K562 (cell line): ENCODE data around the gene PPP6R1. TPM values are rescaled to one million over a fixed set of nuclear protein-coding genes. Genes with fewer than 3 reads are reported as not detected.

ENCODE experiments used
- ATAC-seq: fragments of 200-7000 bp; cut with Tn5 transposase; 3 replicates; pipeline ENCODE4 v1.9.1; 2020; ENCODE audit warnings: moderate library complexity
- BruUV-seq: library from RNA; stranded (reverse); fragments of 400-500 nt; replicated peaks from 2 replicates; lab custom pipeline; 2021; lab: Mats Ljungman, UMichigan
- CTCF ChIA-PET: fragments of 300-600 bp; formaldehyde crosslinking; extraction: SDS; loops from one replicate; lab custom pipeline; 2021; ENCODE audit warnings: low intra/inter-chr PET ratio; lab: Yijun Ruan, JAX
- POLR2A ChIA-PET: fragments of 300-600, 350-650 bp; sonication (Branson Sonifier 250); formaldehyde crosslinking; extraction: SDS; loops from one replicate; lab custom pipeline; 2021; ENCODE audit warnings: antibody characterized with exemption, inconsistent platforms; lab: Yijun Ruan, JAX
- DNase-seq, 4 experiments: peaks; one replicate each; pipeline versions ENCODE4 v3.0.0 to v3.0.0-alpha.2; 2011 to 2018; ENCODE audit warnings: low spot score in 3 of 4, mixed read lengths in 3 of 4; ENCODE audit errors: extremely low read depth in 1 of 4
- FAIRE-seq: peaks from 2 replicates; lab custom pipeline; 2011; peaks lifted over from hg19 to GRCh38; lab: Jason Lieb, UNC
- H2AFZ ChIP-seq: 2 replicates; pipeline ENCODE4 v1.6.0; 2011; ENCODE audit warnings: low read depth, low read length, control low read depth, inconsistent platforms
- H3K27ac ChIP-seq: fragments of 200-600 bp; 3 replicates; pipeline ENCODE4 v1.8.0; 2011; ENCODE audit warnings: low read depth, mild to moderate bottlenecking, control low read depth, inconsistent platforms, low read length, moderate library complexity, mixed read lengths; ENCODE audit errors: extremely low read depth
- H3K27me3 ChIP-seq, 2 experiments: fragments of 300-600 bp in 1 of 2; 2 replicates in 1 of 2; 3 replicates in 1 of 2; pipeline versions ENCODE4 v1.6.0 to v1.8.0; 2011; ENCODE audit warnings: inconsistent platforms in 2 of 2, low read length in 2 of 2, mild to moderate bottlenecking in 1 of 2, mixed read lengths in 1 of 2, moderate library complexity in 1 of 2; ENCODE audit not compliant: control insufficient read depth in 2 of 2, insufficient read depth in 2 of 2
- H3K36me3 ChIP-seq: fragments of 300-600 bp; 3 replicates; pipeline ENCODE4 v1.8.0; 2011; ENCODE audit warnings: mild to moderate bottlenecking, low read length, inconsistent platforms; ENCODE audit not compliant: control insufficient read depth, insufficient read depth
- H3K4me1 ChIP-seq, 2 experiments: fragments of 200-600 bp in 1 of 2; replicated peaks in 1 of 2; 2 replicates in 1 of 2; 3 replicates in 1 of 2; pipeline versions ENCODE4 v1.5.1 to v1.8.0; 2011; ENCODE audit warnings: inconsistent platforms in 2 of 2, low read length in 2 of 2, mild to moderate bottlenecking in 1 of 2, mixed read lengths in 1 of 2, moderate library complexity in 1 of 2; ENCODE audit not compliant: control insufficient read depth in 2 of 2, insufficient read depth in 2 of 2
- H3K4me2 ChIP-seq: 2 replicates; pipeline ENCODE4 v1.6.1; 2011; ENCODE audit warnings: low read length, control low read depth, inconsistent platforms, mixed read lengths; ENCODE audit not compliant: insufficient read depth
- H3K4me3 ChIP-seq: fragments of 200-600 bp; sonication (generic), shearing (Covaris generic); 2 replicates; pipeline ENCODE4 v1.5.1; 2016; ENCODE audit warnings: control low read depth, inconsistent platforms
- H3K79me2 ChIP-seq: fragments of 200-600 bp; 3 replicates; pipeline ENCODE4 v1.8.0; 2011; ENCODE audit warnings: low read length, inconsistent platforms; ENCODE audit not compliant: control insufficient read depth, insufficient read depth
- H3K9ac ChIP-seq, 2 experiments: 2 replicates each; pipeline versions ENCODE4 v1.6.0 to v1.6.1; 2011; ENCODE audit warnings: low read depth in 2 of 2, low read length in 2 of 2, control low read depth in 1 of 2, inconsistent platforms in 1 of 2, mild to moderate bottlenecking in 1 of 2, mixed read lengths in 1 of 2; ENCODE audit not compliant: insufficient read depth in 1 of 2
- H3K9me1 ChIP-seq: one replicate; pipeline ENCODE4 v1.6.0; 2011; ENCODE audit warnings: inconsistent platforms, mild to moderate bottlenecking, low read length, moderate library complexity; ENCODE audit not compliant: control insufficient read depth, insufficient read depth
- H3K9me3 ChIP-seq: replicated peaks from 2 replicates; pipeline ENCODE4 v1.5.1; 2011; ENCODE audit warnings: low read depth, low read length, inconsistent platforms; ENCODE audit not compliant: control insufficient read depth, insufficient read depth
- H4K20me1 ChIP-seq: replicated peaks from 2 replicates; pipeline ENCODE4 v1.6.1; 2011; ENCODE audit warnings: low read length, inconsistent platforms, mixed read lengths; ENCODE audit not compliant: control insufficient read depth, insufficient read depth
- CBX3 ChIP-seq, 2 experiments: IDR thresholded peaks; 1 replicate in 1 of 2; 2 replicates in 1 of 2; pipeline ENCODE4 v1.6.1; 2012; ENCODE audit warnings: inconsistent platforms in 2 of 2, low read length in 2 of 2, borderline replicate concordance in 1 of 2, control low read depth in 1 of 2
- DACH1 ChIP-seq: fragments of 450-650 bp; IDR thresholded peaks from 2 replicates; pipeline ENCODE4 v1.6.1; 2018; ENCODE audit not compliant: partially characterized antibody
- EGR1 ChIP-seq: fragments of 450-650 bp; conservative IDR thresholded peaks from 2 replicates; pipeline ENCODE4 v1.6.1; 2017; ENCODE audit warnings: mild to moderate bottlenecking
- FOXP1 ChIP-seq: sonication (generic); formaldehyde crosslinking; IDR thresholded peaks from 2 replicates; pipeline ENCODE4 v1.8.0; 2022; ENCODE audit warnings: mild to moderate bottlenecking, missing genetic modification reagents
- KAT2B ChIP-seq: IDR thresholded peaks from one replicate; pipeline ENCODE4 v1.6.1; 2012; ENCODE audit warnings: low read depth, mild to moderate bottlenecking, control low read depth, inconsistent platforms, low read length, moderate library complexity
- NCOA4 ChIP-seq: fragments of 450-650 bp; IDR thresholded peaks from 2 replicates; pipeline ENCODE4 v1.6.1; 2018; ENCODE audit warnings: mild to moderate bottlenecking; ENCODE audit not compliant: partially characterized antibody
- OTX1 ChIP-seq: fragments of 450-650 bp; formaldehyde crosslinking; IDR thresholded peaks from 2 replicates; pipeline ENCODE4 v1.4.0; 2022; ENCODE audit warnings: mild to moderate bottlenecking
- RBM25 ChIP-seq: fragments of 200-400 bp; formaldehyde crosslinking; IDR thresholded peaks from 2 replicates; pipeline ENCODE4 v1.6.1; 2018; ENCODE audit warnings: low read length, low read depth, moderate library complexity; ENCODE audit not compliant: severe bottlenecking
- TAF7 ChIP-seq: fragments of 450-650 bp; IDR thresholded peaks from 2 replicates; pipeline ENCODE4 v1.6.1; 2016; ENCODE audit warnings: missing genetic modification characterization, missing compliant biosample characterization
- ZNF146 ChIP-seq: IDR thresholded peaks from one replicate; pipeline ENCODE4 v1.6.1; 2018; ENCODE audit warnings: missing compliant biosample characterization; ENCODE audit not compliant: unreplicated experiment
- ZNF436 ChIP-seq: fragments of 250-450, 450-650 bp; sonication (Bioruptor Pico); formaldehyde crosslinking; IDR thresholded peaks from 2 replicates; pipeline ENCODE4 v1.7.0; 2020; ENCODE audit warnings: mild to moderate bottlenecking
- ZNF764 ChIP-seq: fragments of 250-450 bp; sonication (Bioruptor Pico); IDR thresholded peaks from 2 replicates; pipeline ENCODE4 v1.4.0; 2020; ENCODE audit warnings: low read depth, mild to moderate bottlenecking, moderate library complexity
- WGBS: fragments of 100-300 bp; shearing (Covaris generic); methylation state at CpG from one replicate; pipeline ENCODE4 v1.1.6; 2016; ENCODE audit warnings: low coverage, mixed read lengths; ENCODE audit not compliant: insufficient coverage; ENCODE audit errors: missing lambda C conversion rate; 5-methylcytosine and 5-hydroxymethylcytosine counted together
- in situ Hi-C: fragments of 300-500 bp; cut with MboI; formaldehyde crosslinking; loops from 4 replicates; pipeline ENCODE4 v1.15.0; 2018; ENCODE audit warnings: inconsistent platforms, mixed read lengths
- intact Hi-C: fragments of 100-400 bp; cut with micrococcal nuclease; formaldehyde crosslinking; loops from 2 replicates; pipeline ENCODE4 v1.14.2; 2022
- polyA plus RNA-seq, 8 experiments: library from polyadenylated mRNA; depleted of rRNA in 4 of 8; stranded (reverse) in 5 of 8; unstranded in 3 of 8; fragments of >200 nt; fragmentation: Nextera tagmentation in 2 of 8; fragmentation: Illumina TruSeq in 1 of 8; extraction: Ambion mirVana in 2 of 8; extraction: Trizol in 1 of 8; gene quantifications; 2 replicates each; pipeline versions ENCODE4 v1.2.1 to v1.2.3, GENCODE V29; 2011 to 2014; ENCODE audit warnings: inconsistent platforms in 1 of 8, missing spikeins in 1 of 8
- total RNA-seq, 7 experiments: library from RNA; depleted of rRNA in 6 of 7; stranded (reverse); fragments of >200 nt in 6 of 7; fragmentation: Illumina TruSeq in 2 of 7; extraction: Trizol in 2 of 7; gene quantifications; 2 replicates each; pipeline versions ENCODE4 v1.2.1 to v1.2.3, GENCODE V29; 2011 to 2021; ENCODE audit warnings: low replicate concordance in 1 of 7
- TF ChIP-seq, protein P1 (sequence below): fragments of 250-450 bp; sonication (Bioruptor Pico); IDR thresholded peaks from 2 replicates; pipeline ENCODE4 v1.8.0; 2022; ENCODE audit warnings: inconsistent platforms
- TF ChIP-seq, protein P2 (sequence below), 3 experiments: fragments of 200-800 bp in 1 of 3; sonication (Bioruptor generic) in 1 of 3; sonication (generic) in 1 of 3; formaldehyde crosslinking in 1 of 3; IDR thresholded peaks; 2 replicates each; pipeline versions ENCODE4 v1.6.1 to v1.8.0; 2016 to 2022; ENCODE audit warnings: mild to moderate bottlenecking in 2 of 3, missing compliant biosample characterization in 2 of 3, missing genetic modification characterization in 2 of 3, missing genetic modification reagents in 1 of 3

Gene PPP6R1
- total and polyA plus RNA-seq, 9 of the 15 experiments (the other 6 are each of a cell fraction or from before 2014, with no cell fraction given) = 0.48 to 135 (median 37.2) TPM

GRCh38 chr19:55266840-55267239 lies 8.0 kb upstream of the PPP6R1 start:
- Histone ChIP-seq H3K27ac (no peak overlapping the region), H3K4me3 (no peak overlapping the region), H2AFZ (no peak overlapping the region), H3K27me3 (no peaks in the 10 kb centered on the region), H3K4me2 (no peak overlapping the region), H4K20me1 (no peaks in the 10 kb centered on the region), H3K36me3 (peaks cover 16% of the 10 kb centered on the region; the same call in 2 of the 3 replicates), H3K79me2 (0 out of 3 replicates have a peak, but pooled peaks cover 4% of the 10 kb centered on the region), H3K9me3 (peaks cover 3% of the 10 kb centered on the region; the same call in 1 of the 2 replicates), H3K9me1 (no peaks in the 10 kb centered on the region), H3K4me1 (peaks cover 10 to 29% of the 10 kb centered on the region in 2 experiments; a peak in 4 of 5 replicates), H3K9ac (no peak overlapping the region)
- no peak for TF ChIP-seq KAT2B
- TF ChIP-seq TAF7 = no peak
- TF ChIP-seq CBX3 (IDR thresholded peaks at IDR 0.05; ENCODE audit: borderline replicate concordance in 1 of 2, low read length in 2 of 2) = 0 out of 3 replicates have a peak, but pooled peaks of 1 of the 2 experiments have one; percentile 30
- TF ChIP-seq FOXP1 (CRISPR knock-in tag) = no peak
- TF ChIP-seq RBM25 = peak; percentile 57
- TF ChIP-seq ZNF146 = peak; percentile 71
- ChIA-PET POLR2A (no interaction called here), CTCF (no interaction called here)
- FAIRE-seq (no peak), DNase-seq (no peak), ATAC-seq (no peak)
- intact Hi-C loops = no loop called here
- in situ Hi-C loops = no loop called here
- BruUV-seq = no TSS peak
- WGBS = 90% methylated on average over 4 of the region's 4 CpGs

DNA sequence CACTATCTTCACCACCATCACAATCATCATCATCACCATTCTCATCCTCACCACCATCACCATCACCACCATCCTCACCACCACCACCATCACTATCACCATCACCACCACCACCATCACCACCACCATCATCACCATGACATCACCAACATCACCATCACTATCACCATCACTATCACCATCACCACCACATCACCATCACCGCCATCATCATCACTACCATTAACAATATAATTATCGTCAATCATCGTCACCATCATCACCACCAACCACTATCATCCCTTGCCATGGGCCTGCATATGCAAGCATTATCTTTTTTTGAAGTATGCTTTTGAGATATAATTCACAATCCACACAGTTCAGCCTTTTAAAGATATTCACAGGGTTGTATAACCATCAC lies 7.6 kb upstream of the PPP6R1 start:
- peaks cover 3% of the 10 kb centered on the region; the same call in 1 of the 2 replicates for H3K9me3 ChIP-seq
- no peaks in the 10 kb centered on the region for H4K20me1 ChIP-seq
- H3K9me1 ChIP-seq = no peaks in the 10 kb centered on the region
- no peak overlapping the region for H2AFZ ChIP-seq
- peaks cover 10 to 32% of the 10 kb centered on the region in 2 experiments; a peak in 4 of 5 replicates for H3K4me1 ChIP-seq
- FAIRE-seq (peak; percentile 75), DNase-seq (no peak), ATAC-seq (no peak)
- POLR2A ChIA-PET = no interaction called here
- CTCF ChIA-PET = no interaction called here
- peaks cover 15% of the 10 kb centered on the region; the same call in 2 of the 3 replicates for H3K36me3 ChIP-seq
- no peaks in the 10 kb centered on the region for H3K27me3 ChIP-seq
- no TSS peak for BruUV-seq
- no peak overlapping the region for H3K4me3 ChIP-seq
- H3K4me2 ChIP-seq = no peak overlapping the region
- TF ChIP-seq, protein P1, sequence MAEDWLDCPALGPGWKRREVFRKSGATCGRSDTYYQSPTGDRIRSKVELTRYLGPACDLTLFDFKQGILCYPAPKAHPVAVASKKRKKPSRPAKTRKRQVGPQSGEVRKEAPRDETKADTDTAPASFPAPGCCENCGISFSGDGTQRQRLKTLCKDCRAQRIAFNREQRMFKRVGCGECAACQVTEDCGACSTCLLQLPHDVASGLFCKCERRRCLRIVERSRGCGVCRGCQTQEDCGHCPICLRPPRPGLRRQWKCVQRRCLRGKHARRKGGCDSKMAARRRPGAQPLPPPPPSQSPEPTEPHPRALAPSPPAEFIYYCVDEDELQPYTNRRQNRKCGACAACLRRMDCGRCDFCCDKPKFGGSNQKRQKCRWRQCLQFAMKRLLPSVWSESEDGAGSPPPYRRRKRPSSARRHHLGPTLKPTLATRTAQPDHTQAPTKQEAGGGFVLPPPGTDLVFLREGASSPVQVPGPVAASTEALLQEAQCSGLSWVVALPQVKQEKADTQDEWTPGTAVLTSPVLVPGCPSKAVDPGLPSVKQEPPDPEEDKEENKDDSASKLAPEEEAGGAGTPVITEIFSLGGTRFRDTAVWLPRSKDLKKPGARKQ (CRISPR knock-in tag) = no peak
- no peak for TF ChIP-seq ZNF436
- TF ChIP-seq, protein P2, sequence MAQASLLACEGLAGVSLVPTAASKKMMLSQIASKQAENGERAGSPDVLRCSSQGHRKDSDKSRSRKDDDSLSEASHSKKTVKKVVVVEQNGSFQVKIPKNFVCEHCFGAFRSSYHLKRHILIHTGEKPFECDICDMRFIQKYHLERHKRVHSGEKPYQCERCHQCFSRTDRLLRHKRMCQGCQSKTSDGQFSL (CRISPR knock-in tag; IDR thresholded peaks at IDR 0.05) = no peak
- TF ChIP-seq, protein P2 (tag; IDR thresholded peaks at IDR 0.05) = no peak
- TF ChIP-seq DACH1 = no peak
- no peak for TF ChIP-seq NCOA4
- no peak for TF ChIP-seq EGR1
- no peak for TF ChIP-seq OTX1 (CRISPR knock-in tag)
- TF ChIP-seq ZNF764 (CRISPR knock-in tag) = no peak
- H3K9ac ChIP-seq = no peak overlapping the region
- intact Hi-C loops = no loop called here
- H3K27ac ChIP-seq = no peak overlapping the region
- 100% methylated on average over 3 of the region's 3 CpGs for WGBS
- H3K79me2 ChIP-seq = 0 out of 3 replicates have a peak, but pooled peaks cover 4% of the 10 kb centered on the region
- in situ Hi-C loops = no loop called here
